HepG2 (cell line): ENCODE measurements around the gene SOCS7. TPM values are rescaled to one million over a fixed set of nuclear protein-coding genes. Genes with fewer than 3 reads are reported as not detected.
A peak's percentile ranks its signal among the peaks of the same experiment; 100 is the strongest.

Experiments used
- AGO1 ChIP-seq: fragments of 200-400 bp; formaldehyde crosslinking; IDR thresholded peaks from 2 replicates; pipeline ENCODE4 v1.6.1; 2017; ENCODE audit warnings: mild to moderate bottlenecking, low read depth, low read length, moderate library complexity; ENCODE audit not compliant: poor library complexity, severe bottlenecking
- ATF7-NPFF ChIP-seq: sonication (generic); formaldehyde crosslinking; IDR thresholded peaks from 2 replicates; pipeline ENCODE4 v1.8.1; 2023; ENCODE audit warnings: mild to moderate bottlenecking, low read depth, missing genetic modification reagents, moderate library complexity
- DMAP1 ChIP-seq: IDR thresholded peaks from 2 replicates; pipeline ENCODE4 v1.6.1; 2016
- ELF3 ChIP-seq: IDR thresholded peaks from 2 replicates; pipeline ENCODE4 v1.6.1; 2016; ENCODE audit warnings: missing genetic modification reagents, missing compliant biosample characterization
- FOSL2 ChIP-seq: sonication (generic); formaldehyde crosslinking; IDR thresholded peaks from 2 replicates; pipeline ENCODE4 v1.4.0; 2020; ENCODE audit warnings: missing genetic modification reagents
- FOXK2 ChIP-seq: fragments of 450-650 bp; IDR thresholded peaks from 2 replicates; pipeline ENCODE4 v1.6.1; 2016
- JUN ChIP-seq: sonication (generic); formaldehyde crosslinking; IDR thresholded peaks from 2 replicates; pipeline ENCODE4 v1.4.0; 2020; ENCODE audit warnings: mild to moderate bottlenecking, missing genetic modification reagents
- JUNB ChIP-seq: sonication (generic); formaldehyde crosslinking; IDR thresholded peaks from 2 replicates; pipeline ENCODE4 v1.8.0; 2022; ENCODE audit warnings: missing genetic modification reagents, mild to moderate bottlenecking, borderline replicate concordance
- KAT7 ChIP-seq: IDR thresholded peaks from 2 replicates; pipeline ENCODE4 v1.6.1; 2018; ENCODE audit warnings: borderline replicate concordance, missing compliant biosample characterization
- KLF16 ChIP-seq, 2 experiments: sonication (generic) in 1 of 2; formaldehyde crosslinking in 1 of 2; IDR thresholded peaks; 2 replicates each; pipeline versions ENCODE4 v1.6.1 to v1.8.0; 2016 to 2023; ENCODE audit warnings: missing genetic modification reagents in 2 of 2, missing compliant biosample characterization in 1 of 2
- KMT2B ChIP-seq: IDR thresholded peaks from 2 replicates; pipeline ENCODE4 v1.6.1; 2016; ENCODE audit warnings: missing genetic modification reagents, missing compliant biosample characterization
- NFATC3 ChIP-seq: sonication (generic); formaldehyde crosslinking; IDR thresholded peaks from 2 replicates; pipeline ENCODE4 v1.5.1; 2020; ENCODE audit warnings: mild to moderate bottlenecking, missing genetic modification reagents
- PRMT3 ChIP-seq: sonication (generic); formaldehyde crosslinking; IDR thresholded peaks from 2 replicates; pipeline ENCODE4 v1.8.1; 2022; ENCODE audit warnings: low read depth, mild to moderate bottlenecking, moderate library complexity, missing genetic modification reagents, borderline replicate concordance
- SIN3A ChIP-seq: IDR thresholded peaks from 2 replicates; pipeline ENCODE4 v1.6.1; 2011; ENCODE audit warnings: low read depth, mild to moderate bottlenecking, control low read depth, low read length, borderline replicate concordance
- TEAD3 ChIP-seq: optimal IDR thresholded peaks from 2 replicates; pipeline ENCODE3; 2016; ENCODE audit warnings: borderline replicate concordance
- YY1 ChIP-seq: IDR thresholded peaks from 2 replicates; pipeline ENCODE4 v1.6.1; 2011; ENCODE audit warnings: low read length, low read depth, moderate library complexity, mild to moderate bottlenecking; ENCODE audit not compliant: insufficient read depth, insufficient replicate concordance
- ZFP82 ChIP-seq: sonication (generic); formaldehyde crosslinking; IDR thresholded peaks from 2 replicates; pipeline ENCODE4 v1.5.1; 2020; ENCODE audit warnings: mild to moderate bottlenecking, missing genetic modification reagents, borderline replicate concordance
- ZMAT3 ChIP-seq: sonication (generic); formaldehyde crosslinking; conservative IDR thresholded peaks from 2 replicates; pipeline ENCODE4 v1.7.0; 2021; ENCODE audit warnings: missing genetic modification reagents
- ZNF207 ChIP-seq: fragments of 450-650 bp; IDR thresholded peaks from 2 replicates; pipeline ENCODE4 v1.6.1; 2016; ENCODE audit warnings: antibody characterized with exemption, borderline replicate concordance
- ZNF552 ChIP-seq: sonication (generic); formaldehyde crosslinking; IDR thresholded peaks from 2 replicates; pipeline ENCODE4 v1.9.0; 2022; ENCODE audit warnings: missing genetic modification reagents, mild to moderate bottlenecking, borderline replicate concordance
- ZNF607 ChIP-seq: sonication (generic); formaldehyde crosslinking; IDR thresholded peaks from 2 replicates; pipeline ENCODE4 v1.5.1; 2020; ENCODE audit warnings: missing genetic modification reagents, mild to moderate bottlenecking, borderline replicate concordance
- ZNF660 ChIP-seq: sonication (generic); formaldehyde crosslinking; IDR thresholded peaks from 2 replicates; pipeline ENCODE4 v1.5.1; 2020; ENCODE audit warnings: mild to moderate bottlenecking, low read depth, missing genetic modification reagents, borderline replicate concordance
- ZNF839 ChIP-seq: sonication (generic); formaldehyde crosslinking; IDR thresholded peaks from 2 replicates; pipeline ENCODE4 v1.4.0; 2020; ENCODE audit warnings: missing genetic modification reagents, mild to moderate bottlenecking, borderline replicate concordance
- ZNF878 ChIP-seq: sonication (generic); formaldehyde crosslinking; IDR thresholded peaks from 2 replicates; pipeline ENCODE4 v1.8.1; 2023; ENCODE audit warnings: mild to moderate bottlenecking, missing genetic modification reagents, moderate library complexity
- polyA plus RNA-seq, 8 experiments: library from polyadenylated mRNA; depleted of rRNA in 3 of 8; stranded (reverse) in 7 of 8; unstranded in 1 of 8; fragments of >200 nt; fragmentation: Illumina TruSeq in 4 of 8; extraction: Trizol in 4 of 8; gene quantifications; 2 replicates each; pipeline versions ENCODE4 v1.2.1 to v1.2.3, GENCODE V29; 2011 to 2016; ENCODE audit warnings: low read depth in 4 of 8, missing spikeins in 1 of 8, mixed read lengths in 1 of 8; ENCODE audit not compliant: insufficient read depth in 1 of 8
- total RNA-seq, 5 experiments: library from RNA; depleted of rRNA; stranded (reverse); fragments of >200 nt; fragmentation: Illumina TruSeq; extraction: Trizol; gene quantifications; 2 replicates each; pipeline ENCODE4 v1.2.3, GENCODE V29; 2016; ENCODE audit warnings: low read depth in 1 of 5
- TF ChIP-seq, protein P1 (sequence below): IDR thresholded peaks from 2 replicates; pipeline ENCODE4 v1.6.1; 2016
- TF ChIP-seq, protein P2 (sequence below), 2 experiments: sonication (generic) in 1 of 2; formaldehyde crosslinking in 1 of 2; IDR thresholded peaks; 2 replicates each; pipeline versions ENCODE4 v1.4.0 to v1.6.1; 2018 to 2020; ENCODE audit warnings: missing genetic modification reagents in 2 of 2, borderline replicate concordance in 1 of 2, low read depth in 1 of 2, mild to moderate bottlenecking in 1 of 2, missing biosample characterization in 1 of 2
- TF ChIP-seq, protein P3 (sequence below): sonication (generic); formaldehyde crosslinking; IDR thresholded peaks from 2 replicates; pipeline ENCODE4 v1.4.0; 2020; ENCODE audit warnings: missing genetic modification reagents
- TF ChIP-seq, protein P4 (sequence below): IDR thresholded peaks from 2 replicates; pipeline ENCODE4 v1.6.1; 2016; ENCODE audit warnings: low read depth, borderline replicate concordance

The SOCS7 gene
- total and polyA plus RNA-seq, 2 of the 13 experiments (the other 11 are each of a cell fraction or from before 2014, with no cell fraction given) = 19.2 to 24.2 TPM

DNA sequence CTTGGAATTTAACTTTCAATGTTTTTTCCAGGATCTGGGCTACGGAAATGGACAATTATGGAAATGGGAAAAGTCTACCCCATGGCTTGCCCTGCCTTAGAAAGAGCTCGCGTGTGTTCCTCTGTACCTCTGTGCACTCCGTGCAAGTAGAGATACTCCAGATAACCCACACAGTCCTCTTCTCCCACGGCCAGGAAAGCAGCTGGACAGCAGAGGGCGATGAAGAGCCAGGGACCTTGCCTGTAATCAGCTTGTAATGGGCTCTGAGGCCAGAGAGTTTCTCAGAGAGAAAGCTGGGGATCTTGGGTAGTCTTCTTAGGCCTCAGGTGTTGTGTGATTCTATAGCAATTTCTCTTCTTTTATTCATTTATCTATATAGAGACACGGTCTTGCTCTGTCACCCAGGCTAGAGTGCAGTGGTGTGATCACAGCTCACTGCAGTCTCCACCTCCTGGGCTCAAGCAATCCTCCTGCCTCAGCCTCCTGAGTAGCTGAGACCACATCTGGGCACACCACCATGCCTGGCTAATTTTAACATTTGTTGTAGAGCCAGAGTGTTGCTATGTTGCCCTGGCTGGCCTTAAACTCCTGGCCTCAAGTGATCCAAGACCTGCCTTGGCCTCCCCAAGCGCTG is 2.4 kb upstream of the SOCS7 start (continued):
- TF ChIP-seq, protein P1, sequence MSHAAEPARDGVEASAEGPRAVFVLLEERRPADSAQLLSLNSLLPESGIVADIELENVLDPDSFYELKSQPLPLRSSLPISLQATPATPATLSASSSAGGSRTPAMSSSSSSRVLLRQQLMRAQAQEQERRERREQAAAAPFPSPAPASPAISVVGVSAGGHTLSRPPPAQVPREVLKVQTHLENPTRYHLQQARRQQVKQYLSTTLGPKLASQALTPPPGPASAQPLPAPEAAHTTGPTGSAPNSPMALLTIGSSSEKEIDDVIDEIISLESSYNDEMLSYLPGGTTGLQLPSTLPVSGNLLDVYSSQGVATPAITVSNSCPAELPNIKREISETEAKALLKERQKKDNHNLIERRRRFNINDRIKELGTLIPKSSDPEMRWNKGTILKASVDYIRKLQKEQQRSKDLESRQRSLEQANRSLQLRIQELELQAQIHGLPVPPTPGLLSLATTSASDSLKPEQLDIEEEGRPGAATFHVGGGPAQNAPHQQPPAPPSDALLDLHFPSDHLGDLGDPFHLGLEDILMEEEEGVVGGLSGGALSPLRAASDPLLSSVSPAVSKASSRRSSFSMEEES (CRISPR knock-in tag) = no peak
- TF ChIP-seq ZNF607 (CRISPR knock-in tag) = 0 out of 2 replicates have a peak, but pooled peaks have one; percentile 58
- no peak for TF ChIP-seq FOXK2
- no peak for TF ChIP-seq KMT2B (CRISPR knock-in tag)
- TF ChIP-seq AGO1 = no peak
- no peak for TF ChIP-seq KAT7 (CRISPR knock-in tag)
- TF ChIP-seq ZMAT3 (CRISPR knock-in tag) = no peak
- TF ChIP-seq ATF7-NPFF (CRISPR knock-in tag) = no peak
- TF ChIP-seq ZNF839 (CRISPR knock-in tag) = no peak
- no peak for TF ChIP-seq ZNF552
- TF ChIP-seq ZNF660 (CRISPR knock-in tag) = no peak
- TF ChIP-seq, protein P2, sequence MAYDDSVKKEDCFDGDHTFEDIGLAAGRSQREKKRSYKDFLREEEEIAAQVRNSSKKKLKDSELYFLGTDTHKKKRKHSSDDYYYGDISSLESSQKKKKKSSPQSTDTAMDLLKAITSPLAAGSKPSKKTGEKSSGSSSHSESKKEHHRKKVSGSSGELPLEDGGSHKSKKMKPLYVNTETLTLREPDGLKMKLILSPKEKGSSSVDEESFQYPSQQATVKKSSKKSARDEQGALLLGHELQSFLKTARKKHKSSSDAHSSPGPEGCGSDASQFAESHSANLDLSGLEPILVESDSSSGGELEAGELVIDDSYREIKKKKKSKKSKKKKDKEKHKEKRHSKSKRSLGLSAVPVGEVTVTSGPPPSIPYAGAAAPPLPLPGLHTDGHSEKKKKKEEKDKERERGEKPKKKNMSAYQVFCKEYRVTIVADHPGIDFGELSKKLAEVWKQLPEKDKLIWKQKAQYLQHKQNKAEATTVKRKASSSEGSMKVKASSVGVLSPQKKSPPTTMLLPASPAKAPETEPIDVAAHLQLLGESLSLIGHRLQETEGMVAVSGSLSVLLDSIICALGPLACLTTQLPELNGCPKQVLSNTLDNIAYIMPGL (CRISPR knock-in tag; IDR thresholded peaks at IDR 0.05; ENCODE audit: borderline replicate concordance in 1 of 2, low read depth in 1 of 2) = peak; percentile 75 to 88
- TF ChIP-seq KLF16 (CRISPR knock-in tag; IDR thresholded peaks at IDR 0.05) = peak in 1 of 2 experiments; percentile 70; a peak in 1 of 4 replicates
- TF ChIP-seq FOSL2 (CRISPR knock-in tag) = peak; percentile 48; the same call in 1 of the 2 replicates
- TF ChIP-seq ELF3 (CRISPR knock-in tag) = 0 out of 2 replicates have a peak, but pooled peaks have one; percentile 28
- TF ChIP-seq, protein P3, sequence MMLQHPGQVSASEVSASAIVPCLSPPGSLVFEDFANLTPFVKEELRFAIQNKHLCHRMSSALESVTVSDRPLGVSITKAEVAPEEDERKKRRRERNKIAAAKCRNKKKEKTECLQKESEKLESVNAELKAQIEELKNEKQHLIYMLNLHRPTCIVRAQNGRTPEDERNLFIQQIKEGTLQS (CRISPR knock-in tag) = no peak
- peak; percentile 51 for TF ChIP-seq YY1
- TF ChIP-seq ZFP82 (CRISPR knock-in tag) = no peak
- no peak for TF ChIP-seq DMAP1
- no peak for TF ChIP-seq SIN3A
- TF ChIP-seq TEAD3 (CRISPR knock-in tag) = no peak
- TF ChIP-seq NFATC3 (CRISPR knock-in tag) = no peak
- no peak for TF ChIP-seq JUNB
- no peak for TF ChIP-seq ZNF207
- TF ChIP-seq, protein P4, sequence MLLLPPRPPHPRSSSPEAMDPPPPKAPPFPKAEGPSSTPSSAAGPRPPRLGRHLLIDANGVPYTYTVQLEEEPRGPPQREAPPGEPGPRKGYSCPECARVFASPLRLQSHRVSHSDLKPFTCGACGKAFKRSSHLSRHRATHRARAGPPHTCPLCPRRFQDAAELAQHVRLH = no peak
- no peak for TF ChIP-seq PRMT3 (CRISPR knock-in tag)
- no peak for TF ChIP-seq JUN (CRISPR knock-in tag)
- 0 out of 2 replicates have a peak, but pooled peaks have one; percentile 55 for TF ChIP-seq ZNF878 (CRISPR knock-in tag)
